ENCODE data around the gene MEGF11.

Gene MEGF11

DNA sequence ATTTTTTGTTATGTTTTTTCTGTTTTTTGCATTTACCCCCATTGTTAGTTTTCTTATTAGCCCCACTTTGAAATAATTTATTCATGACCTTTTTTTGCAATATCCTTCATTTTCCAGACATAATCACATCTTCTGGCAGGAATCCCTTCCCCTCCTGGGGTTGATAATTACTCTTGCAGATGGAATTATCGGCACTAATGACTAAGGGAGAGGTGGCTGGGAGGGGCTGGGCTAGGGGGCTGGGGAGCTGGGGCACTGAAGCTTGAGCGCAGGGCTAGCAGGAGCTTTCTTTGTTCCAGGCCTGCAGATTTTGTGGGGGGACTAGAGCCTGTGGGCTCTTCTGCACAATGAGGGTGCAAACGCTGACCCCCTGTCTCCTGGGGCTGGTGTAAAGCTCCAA is 306.5 kb downstream of the MEGF11 start:
- H3K9me3 ChIP-seq = no peaks in the 10 kb centered on the region
- H3K4me3 ChIP-seq = no peak overlapping the region
- H3K4me1 ChIP-seq = no peaks in the 10 kb centered on the region
- no peak for DNase-seq
- H3K36me3 ChIP-seq = no peaks in the 10 kb centered on the region
- H3K27me3 ChIP-seq = peaks cover 0 to 10% of the 10 kb centered on the region in 2 donors
- intact Hi-C loops (cut with DNase I; ENCODE audit: low total_unique reads) = no loop called here
- H3K27ac ChIP-seq = no peak overlapping the region
- TF ChIP-seq, protein P1, sequence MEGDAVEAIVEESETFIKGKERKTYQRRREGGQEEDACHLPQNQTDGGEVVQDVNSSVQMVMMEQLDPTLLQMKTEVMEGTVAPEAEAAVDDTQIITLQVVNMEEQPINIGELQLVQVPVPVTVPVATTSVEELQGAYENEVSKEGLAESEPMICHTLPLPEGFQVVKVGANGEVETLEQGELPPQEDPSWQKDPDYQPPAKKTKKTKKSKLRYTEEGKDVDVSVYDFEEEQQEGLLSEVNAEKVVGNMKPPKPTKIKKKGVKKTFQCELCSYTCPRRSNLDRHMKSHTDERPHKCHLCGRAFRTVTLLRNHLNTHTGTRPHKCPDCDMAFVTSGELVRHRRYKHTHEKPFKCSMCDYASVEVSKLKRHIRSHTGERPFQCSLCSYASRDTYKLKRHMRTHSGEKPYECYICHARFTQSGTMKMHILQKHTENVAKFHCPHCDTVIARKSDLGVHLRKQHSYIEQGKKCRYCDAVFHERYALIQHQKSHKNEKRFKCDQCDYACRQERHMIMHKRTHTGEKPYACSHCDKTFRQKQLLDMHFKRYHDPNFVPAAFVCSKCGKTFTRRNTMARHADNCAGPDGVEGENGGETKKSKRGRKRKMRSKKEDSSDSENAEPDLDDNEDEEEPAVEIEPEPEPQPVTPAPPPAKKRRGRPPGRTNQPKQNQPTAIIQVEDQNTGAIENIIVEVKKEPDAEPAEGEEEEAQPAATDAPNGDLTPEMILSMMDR (IDR thresholded peaks at IDR 0.05) = no peak

DNA sequence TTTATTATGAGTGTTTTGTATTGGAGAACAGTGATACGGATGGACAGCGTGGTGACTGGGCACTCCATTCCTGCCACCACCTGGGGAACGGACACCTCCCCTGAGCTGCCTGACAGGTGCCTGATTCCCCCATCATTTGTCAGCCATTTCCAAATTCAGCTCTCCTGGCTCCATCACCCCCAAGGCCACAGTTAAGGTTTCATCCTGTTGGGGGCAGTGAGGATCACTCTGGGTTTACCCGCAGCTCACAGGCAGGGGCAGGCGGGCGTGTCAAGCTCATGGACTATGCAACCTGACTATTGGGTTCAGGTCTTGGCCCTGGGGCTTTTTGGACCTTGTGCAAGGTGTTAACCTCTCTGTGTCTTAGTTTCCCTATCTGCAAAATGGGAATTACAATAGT is 307.9 kb downstream of the MEGF11 start:
- TF ChIP-seq, protein P1 (IDR thresholded peaks at IDR 0.05) = no peak
- intact Hi-C loops (cut with DNase I; ENCODE audit: low total_unique reads) = no loop called here
- Histone ChIP-seq H3K4me1 (no peaks in the 10 kb centered on the region), H3K9me3 (no peaks in the 10 kb centered on the region), H3K36me3 (no peaks in the 10 kb centered on the region), H3K27me3 (peaks cover 0 to 10% of the 10 kb centered on the region in 2 donors), H3K27ac (no peak overlapping the region), H3K4me3 (no peak overlapping the region)
- DNase-seq = no peak

DNA sequence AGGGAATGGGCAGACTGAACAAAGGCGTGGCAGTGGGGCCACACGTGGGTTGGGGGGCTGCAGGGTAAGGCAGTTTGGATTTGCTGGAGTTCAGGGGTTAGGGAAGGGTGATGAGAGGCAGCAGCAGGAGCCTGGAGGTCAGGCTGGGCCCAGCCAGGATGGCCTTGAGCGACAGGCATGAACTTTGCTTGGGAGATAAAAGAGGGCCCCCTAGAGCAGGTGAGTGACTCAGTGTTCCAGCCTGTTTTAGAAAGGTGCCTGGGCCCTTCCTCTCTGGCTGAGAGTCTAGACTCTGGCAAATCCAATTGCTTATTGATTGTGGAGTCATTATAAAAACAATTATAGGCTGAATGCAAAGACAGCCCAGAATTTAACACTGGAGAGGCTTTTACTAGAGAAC is 309.1 kb downstream of the MEGF11 start:
- H3K4me1 ChIP-seq = no peaks in the 10 kb centered on the region
- H3K9me3 ChIP-seq = no peaks in the 10 kb centered on the region
- TF ChIP-seq, protein P1 (IDR thresholded peaks at IDR 0.05) = no peak
- H3K27ac ChIP-seq = no peak overlapping the region
- peaks cover 0 to 10% of the 10 kb centered on the region in 2 donors for H3K27me3 ChIP-seq
- no peak overlapping the region for H3K4me3 ChIP-seq
- no peak for DNase-seq
- intact Hi-C loops (cut with DNase I; ENCODE audit: low total_unique reads) = no loop called here
- no peaks in the 10 kb centered on the region for H3K36me3 ChIP-seq

DNA sequence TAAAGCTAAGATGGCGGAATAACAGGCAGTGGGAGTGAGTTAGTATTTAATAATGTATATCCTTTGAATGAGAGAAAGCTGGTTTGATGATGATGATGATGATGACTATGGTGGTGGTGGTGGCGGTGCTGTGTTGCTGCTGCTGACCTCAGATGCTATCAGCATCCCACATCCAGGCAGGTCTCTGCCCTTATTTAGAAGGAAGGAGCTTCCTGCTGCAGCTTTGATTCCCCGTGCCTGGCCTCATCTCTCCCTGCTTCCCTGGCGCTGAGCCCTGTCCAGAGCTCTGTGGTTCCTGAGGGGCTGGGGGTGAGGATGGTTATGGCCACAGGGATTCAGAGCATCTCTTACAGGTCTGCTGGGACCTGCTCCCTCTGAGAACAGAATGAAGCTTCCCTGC is 311.1 kb downstream of the MEGF11 start:
- Histone ChIP-seq H3K4me3 (no peak overlapping the region), H3K9me3 (no peaks in the 10 kb centered on the region), H3K27ac (no peak overlapping the region), H3K27me3 (peaks cover 0 to 7% of the 10 kb centered on the region in 2 donors), H3K4me1 (no peaks in the 10 kb centered on the region), H3K36me3 (no peaks in the 10 kb centered on the region)
- intact Hi-C loops (cut with DNase I; ENCODE audit: low total_unique reads) = no loop called here
- TF ChIP-seq, protein P1 (IDR thresholded peaks at IDR 0.05) = no peak
- no peak for DNase-seq

DNA sequence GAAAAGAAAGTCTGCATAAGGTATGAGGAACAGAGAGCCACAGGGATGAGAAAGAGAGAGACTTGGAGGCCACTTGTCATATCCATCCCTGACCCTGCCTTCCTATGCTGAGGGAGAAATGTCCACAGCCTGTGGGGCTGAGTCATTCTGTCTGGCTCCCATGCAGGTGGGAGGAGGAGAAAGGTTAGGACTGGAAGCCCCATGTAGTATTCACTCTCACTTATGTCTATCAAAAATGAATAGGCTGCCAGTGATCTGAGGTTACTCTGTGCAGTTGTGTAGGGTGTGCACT is 313.0 kb downstream of the MEGF11 start:
- Histone ChIP-seq H3K4me1 (no peaks in the 10 kb centered on the region), H3K9me3 (no peaks in the 10 kb centered on the region), H3K27me3 (peaks cover 0 to 3% of the 10 kb centered on the region in 2 donors), H3K36me3 (no peaks in the 10 kb centered on the region), H3K27ac (no peak overlapping the region), H3K4me3 (no peak overlapping the region)
- TF ChIP-seq, protein P1 (IDR thresholded peaks at IDR 0.05) = no peak
- intact Hi-C loops (cut with DNase I; ENCODE audit: low total_unique reads) = no loop called here
- no peak for DNase-seq

DNA sequence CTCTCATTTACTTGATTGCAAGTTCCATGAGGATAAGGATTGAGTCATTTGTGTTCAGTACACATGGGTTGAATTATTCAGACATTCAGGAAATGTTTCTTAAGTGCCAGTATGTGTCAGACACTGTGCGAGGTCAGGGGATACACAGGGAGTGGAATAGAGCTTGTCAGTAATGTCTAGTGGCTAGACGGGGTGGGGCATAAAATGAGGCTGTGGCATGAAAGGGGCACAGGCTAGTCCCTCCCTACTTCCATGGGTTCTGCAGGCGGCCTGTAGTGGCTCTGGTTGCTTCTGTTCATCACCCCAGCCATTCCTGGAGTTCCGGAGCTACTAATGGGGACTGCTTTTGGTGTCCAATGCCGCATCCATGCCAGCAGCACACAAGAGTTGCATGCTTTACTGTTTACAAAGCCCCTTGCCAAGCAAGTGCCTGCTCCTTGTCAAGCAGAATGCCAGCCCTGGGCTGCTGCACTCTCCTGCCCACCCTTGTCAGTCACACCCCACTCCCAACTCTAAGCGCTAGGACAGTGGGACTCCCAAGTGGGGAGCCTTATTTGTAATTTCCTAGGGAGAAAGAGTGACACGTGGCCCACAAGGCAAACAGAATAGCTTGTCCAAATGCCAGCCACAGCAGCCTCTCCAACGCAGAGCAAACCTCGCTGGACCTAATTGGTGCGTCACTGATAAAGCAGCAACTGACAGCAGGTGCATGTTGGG is 313.5 kb downstream of the MEGF11 start:
- Histone ChIP-seq H3K4me3 (no peak overlapping the region), H3K27ac (no peak overlapping the region), H3K9me3 (no peaks in the 10 kb centered on the region), H3K4me1 (no peaks in the 10 kb centered on the region), H3K27me3 (peaks cover 0 to 3% of the 10 kb centered on the region in 2 donors), H3K36me3 (no peaks in the 10 kb centered on the region)
- TF ChIP-seq, protein P1 (IDR thresholded peaks at IDR 0.05) = no peak
- intact Hi-C loops (cut with DNase I; ENCODE audit: low total_unique reads) = no loop called here
- no peak for DNase-seq

Data from tibial artery (tissue), 4 donors.